ENCODE data around the gene ARHGAP6.
"Not testable (repeated sequence)": the region's sequence is repeated elsewhere in the genome, so short reads cannot be mapped to it uniquely, and the experiment has no call there.

ARHGAP6 gene

GRCh38 chrX:11641349-11642065, 24.2 kb downstream of the ARHGAP6 start:
- DNase-seq (ENCODE audit: low read depth in 2 of 2): no peak

DNA sequence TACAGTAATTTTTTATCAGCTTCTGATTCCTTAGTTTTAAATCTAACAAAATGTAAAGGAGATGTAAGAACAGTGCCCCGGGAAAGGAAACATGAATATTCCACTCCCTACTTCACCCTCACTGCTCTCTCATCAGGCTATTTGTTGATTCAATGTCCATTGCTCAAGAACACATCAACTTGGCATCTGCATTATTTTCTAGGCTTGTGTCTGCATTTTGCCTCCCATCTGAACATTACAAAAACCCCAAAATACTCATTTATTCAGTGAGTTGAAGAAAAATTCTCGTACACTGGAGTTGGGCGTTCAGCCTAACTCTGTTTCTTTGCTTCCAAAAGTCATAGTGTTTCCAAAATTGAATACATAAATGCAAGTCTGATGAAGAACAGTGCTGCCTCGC, 25.6 kb downstream of the ARHGAP6 start:
- DNase-seq (ENCODE audit: low read depth in 2 of 2): no peak

GRCh38 chrX:11632732-11633131, 33.0 kb downstream of the ARHGAP6 start:
- DNase-seq (ENCODE audit: low read depth in 2 of 2): no peak

GRCh38 chrX:11629593-11630211, 36.0 kb downstream of the ARHGAP6 start:
- DNase-seq (ENCODE audit: low read depth in 2 of 2): no peak

GRCh38 chrX:11628399-11628798, 37.3 kb downstream of the ARHGAP6 start:
- DNase-seq (ENCODE audit: low read depth in 2 of 2): no peak

GRCh38 chrX:11626351-11626750, 39.4 kb downstream of the ARHGAP6 start:
- DNase-seq (ENCODE audit: low read depth in 2 of 2): no peak

- DNase-seq (ENCODE audit: low read depth in 2 of 2): no peak
These were observed 46.3 kb downstream of the ARHGAP6 start for GRCh38 chrX:11619441-11619840.

DNA sequence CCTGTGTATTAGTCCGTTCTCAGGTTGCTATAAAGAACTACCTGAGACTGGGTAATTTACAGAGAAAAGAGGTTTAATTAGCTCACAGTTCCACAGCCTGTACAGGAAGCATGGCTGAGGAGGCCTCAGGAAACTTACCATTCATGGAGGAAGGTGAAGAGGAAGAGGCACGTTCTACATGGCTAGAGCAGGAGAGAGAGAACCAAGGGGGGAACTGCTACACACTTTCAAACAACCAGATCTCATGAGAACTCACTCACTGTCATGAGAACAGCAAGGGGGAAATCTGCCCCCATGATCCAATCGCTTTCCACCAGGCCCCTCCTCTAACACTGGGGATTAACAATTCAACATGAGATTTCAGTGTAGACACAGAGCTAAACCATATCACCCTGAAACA, 51.5 kb downstream of the ARHGAP6 start:
- DNase-seq (ENCODE audit: low read depth in 2 of 2): not testable (repeated sequence)

DNA sequence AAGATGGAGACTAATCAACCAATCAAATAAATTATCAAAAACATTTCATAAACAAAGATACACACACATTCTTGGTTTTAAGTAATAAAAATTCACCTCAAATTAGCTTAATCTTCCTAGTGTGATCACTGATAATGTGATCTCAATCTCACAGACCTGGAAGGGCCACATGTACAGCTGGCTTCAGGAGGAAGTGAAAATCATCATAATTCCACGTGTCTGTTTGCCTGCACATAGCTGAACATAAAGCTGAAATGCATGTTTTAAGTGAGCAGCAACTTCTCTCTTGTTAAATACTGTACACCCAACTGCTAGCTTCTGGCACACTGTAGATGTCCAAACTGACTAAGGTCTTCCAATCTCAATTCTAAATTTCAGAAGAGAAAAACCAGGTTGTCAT, 53.8 kb downstream of the ARHGAP6 start:
- no peak for DNase-seq (ENCODE audit: low read depth in 2 of 2)

DNA sequence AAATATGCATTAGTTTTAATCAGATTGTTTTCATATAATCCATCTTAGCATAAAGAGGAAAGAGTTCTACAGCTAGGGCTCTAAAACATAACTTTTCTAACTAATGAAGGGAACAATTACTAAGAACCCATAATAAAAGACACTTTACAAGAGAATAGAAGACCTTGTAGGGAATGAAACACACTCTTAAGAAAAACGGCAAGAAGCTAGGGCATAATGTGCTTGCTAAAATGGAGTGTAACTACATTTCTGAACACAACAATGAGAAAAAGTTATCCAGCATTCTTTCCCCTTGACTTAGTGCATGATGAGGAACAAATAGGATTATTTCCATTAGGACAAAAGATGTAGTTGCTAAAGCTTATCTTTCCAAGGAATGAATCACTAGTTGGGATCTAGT, 54.6 kb downstream of the ARHGAP6 start:
- DNase-seq (ENCODE audit: low read depth in 2 of 2): no peak

DNA sequence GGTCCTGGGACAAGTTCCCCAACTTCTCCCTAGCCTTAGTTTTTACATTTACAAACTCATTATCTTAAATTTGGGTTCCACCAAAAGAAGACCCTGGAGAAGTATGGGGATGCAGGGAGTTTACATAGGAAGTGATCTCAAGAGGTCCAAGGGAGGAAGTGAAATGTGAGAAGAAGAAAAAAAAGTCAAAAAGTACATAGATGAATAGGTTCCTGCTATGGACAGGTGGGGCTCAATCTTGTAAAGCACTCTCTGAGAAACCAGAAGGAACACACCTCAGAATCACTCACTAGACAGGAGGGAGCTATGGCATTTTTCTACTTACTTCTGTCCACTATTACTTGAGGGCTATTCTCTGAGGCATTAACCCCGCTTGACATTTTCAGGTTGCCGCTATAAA, 56.6 kb downstream of the ARHGAP6 start:
- DNase-seq (ENCODE audit: low read depth in 2 of 2): no peak

DNA sequence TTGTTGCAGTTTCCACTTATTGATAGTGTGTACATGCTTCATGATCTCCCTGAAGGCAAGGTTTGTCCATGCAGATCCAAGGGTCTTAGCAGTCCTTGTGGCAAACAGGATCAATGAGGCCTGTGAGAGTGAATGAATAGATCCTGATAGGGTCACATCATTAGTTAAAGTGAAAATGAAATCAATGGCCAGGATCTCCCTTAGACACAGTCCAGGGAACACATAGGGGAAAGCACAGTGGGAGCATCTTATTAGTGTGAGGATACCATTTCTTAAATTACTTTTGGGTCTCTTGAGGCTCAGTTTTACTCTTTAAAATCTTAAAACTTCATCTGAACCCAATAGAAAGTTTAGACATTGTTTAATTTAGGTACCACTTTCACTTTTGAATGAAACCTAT, 59.3 kb downstream of the ARHGAP6 start:
- no peak for DNase-seq (ENCODE audit: low read depth in 2 of 2)

DNA sequence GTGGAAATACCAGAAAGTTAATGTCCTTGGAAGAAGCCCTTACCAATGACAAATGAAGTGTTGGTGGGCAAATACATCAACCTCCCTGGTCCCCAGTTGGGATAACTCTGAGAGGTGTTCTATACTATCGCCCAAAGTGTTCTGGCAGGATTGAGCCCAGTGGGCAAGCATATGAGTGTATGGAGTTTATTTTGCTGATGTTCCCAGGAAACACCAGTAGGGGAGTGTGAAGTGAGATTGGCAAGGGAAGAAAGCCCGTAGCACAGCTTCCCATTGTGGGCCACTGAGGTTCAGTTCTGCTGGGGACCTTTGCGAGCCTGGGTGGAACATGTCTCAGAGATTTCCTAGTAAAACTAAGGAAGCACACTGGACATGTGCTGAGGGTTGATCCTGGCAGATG, 65.1 kb downstream of the ARHGAP6 start:
- no peak for DNase-seq (ENCODE audit: low read depth in 2 of 2)

DNA sequence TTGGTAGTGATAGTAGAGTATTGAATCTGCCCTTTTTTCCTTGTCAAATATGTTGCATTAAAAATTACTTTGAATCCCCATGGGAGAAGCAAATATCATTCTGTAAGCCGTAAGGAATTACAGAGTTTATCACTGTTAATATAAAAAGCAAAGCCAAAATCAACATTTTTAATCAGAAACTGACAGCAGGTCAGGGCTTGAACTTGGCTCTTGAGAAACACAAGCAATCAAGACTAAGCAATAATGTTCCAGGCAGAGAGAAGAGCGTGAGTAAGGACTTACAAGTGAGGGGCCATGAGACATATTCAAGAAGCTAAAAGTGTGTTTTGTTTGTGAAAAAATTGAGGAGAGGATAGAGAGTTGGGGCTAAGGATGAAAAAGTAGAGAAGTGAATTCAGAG, 68.2 kb downstream of the ARHGAP6 start:
- DNase-seq (ENCODE audit: low read depth in 2 of 2): no peak

DNA sequence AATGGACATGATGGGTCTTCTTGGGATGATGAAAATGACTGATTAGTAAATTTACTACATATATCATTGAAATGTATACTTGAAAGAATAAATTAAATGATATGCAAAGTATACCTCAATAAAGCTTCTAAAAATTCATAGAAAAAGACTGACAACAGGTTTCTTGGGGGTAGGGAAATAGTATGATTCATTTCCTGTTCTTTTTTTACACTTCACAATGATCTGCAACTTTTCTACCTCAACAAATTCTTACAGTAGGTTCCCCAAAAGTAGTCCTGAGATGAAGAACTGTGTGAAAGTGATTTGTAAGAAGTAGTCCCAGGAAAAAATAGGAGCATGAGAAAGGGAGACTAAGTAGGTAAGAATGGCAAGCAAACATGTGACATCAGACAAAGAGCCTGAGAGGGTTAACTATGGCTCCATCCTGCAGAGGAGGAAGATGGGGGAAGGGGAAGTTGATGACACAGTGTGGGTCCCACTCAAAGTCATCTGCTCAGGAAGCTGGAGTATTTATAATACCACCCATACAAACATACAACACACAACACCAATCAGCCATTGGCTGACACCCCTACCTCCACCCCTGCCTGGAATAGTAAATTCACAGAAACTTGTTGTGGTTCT, 73.9 kb downstream of the ARHGAP6 start:
- DNase-seq (ENCODE audit: low read depth in 2 of 2): no peak

DNA sequence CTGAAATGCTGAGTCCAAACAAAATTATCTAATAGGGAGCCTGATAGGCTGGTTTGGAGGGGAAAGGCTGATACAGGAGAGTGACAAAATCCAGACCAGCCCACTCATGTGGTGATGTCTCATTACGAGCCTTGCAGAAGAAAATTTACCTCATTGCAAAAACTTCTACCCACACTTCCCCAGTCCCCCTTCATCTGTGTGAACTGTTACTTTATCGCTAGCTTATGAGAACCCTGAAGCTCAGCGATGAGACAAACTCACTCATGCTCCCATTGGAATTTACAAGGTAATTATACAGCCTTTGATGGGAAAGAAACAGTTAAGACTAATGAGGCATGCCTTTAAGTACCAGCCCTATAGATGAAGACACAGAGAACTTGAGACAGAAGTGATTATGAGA, 76.1 kb downstream of the ARHGAP6 start:
- DNase-seq (ENCODE audit: low read depth in 2 of 2): no peak

- no peak for DNase-seq (ENCODE audit: low read depth in 2 of 2)
These were observed 77.6 kb downstream of the ARHGAP6 start for GRCh38 chrX:11588097-11588496.

GRCh38 chrX:11585174-11585573, 80.5 kb downstream of the ARHGAP6 start:
- no peak for DNase-seq (ENCODE audit: low read depth in 2 of 2)

- no peak for DNase-seq (ENCODE audit: low read depth in 2 of 2)
These were observed 84.9 kb downstream of the ARHGAP6 start for GRCh38 chrX:11580789-11581188.

DNA sequence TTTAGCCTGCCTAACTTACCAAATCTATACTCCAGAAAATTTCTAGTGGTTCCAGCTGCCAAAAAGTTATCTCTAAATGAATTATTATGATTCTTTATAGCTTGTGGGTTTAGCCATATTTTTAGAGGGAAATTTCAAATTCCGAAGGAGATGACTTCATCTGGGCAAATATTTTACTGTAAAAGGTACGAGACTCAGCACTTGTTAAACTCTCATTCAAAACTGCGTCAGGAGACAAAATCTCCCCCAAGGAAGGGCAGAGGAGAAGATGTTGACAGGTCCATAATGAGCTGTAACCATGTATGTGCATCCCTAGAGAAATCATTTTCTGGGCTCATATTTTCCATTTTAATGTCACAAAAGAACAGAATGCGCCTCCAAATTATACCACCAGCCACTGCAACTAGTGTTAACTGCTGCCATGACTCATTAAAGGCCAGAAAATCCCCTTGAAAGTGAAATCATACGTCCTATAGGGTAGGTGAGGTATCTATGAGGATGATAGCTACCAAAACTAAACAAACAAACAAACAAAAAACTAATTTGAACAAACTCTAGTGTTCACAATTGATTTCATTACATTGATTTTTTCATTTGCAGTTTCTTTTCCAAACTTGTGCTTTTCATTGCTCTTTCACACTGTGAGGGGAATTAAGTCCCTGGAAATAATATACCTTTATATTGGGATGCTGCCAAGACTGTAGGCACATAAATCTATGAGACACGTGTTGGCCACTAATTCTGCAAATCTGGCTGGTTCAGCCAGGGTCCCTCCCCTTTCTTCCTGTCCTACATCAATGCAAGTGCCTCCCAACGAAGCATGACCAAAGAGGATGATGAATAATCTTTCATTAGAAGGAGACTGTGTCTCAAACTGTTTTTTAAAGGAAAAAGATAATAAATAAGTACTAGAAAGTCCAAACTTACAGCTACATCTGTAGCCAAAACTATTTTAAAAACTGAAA, 85.8 kb downstream of the ARHGAP6 start:
- DNase-seq (ENCODE audit: low read depth in 2 of 2): no peak

DNA sequence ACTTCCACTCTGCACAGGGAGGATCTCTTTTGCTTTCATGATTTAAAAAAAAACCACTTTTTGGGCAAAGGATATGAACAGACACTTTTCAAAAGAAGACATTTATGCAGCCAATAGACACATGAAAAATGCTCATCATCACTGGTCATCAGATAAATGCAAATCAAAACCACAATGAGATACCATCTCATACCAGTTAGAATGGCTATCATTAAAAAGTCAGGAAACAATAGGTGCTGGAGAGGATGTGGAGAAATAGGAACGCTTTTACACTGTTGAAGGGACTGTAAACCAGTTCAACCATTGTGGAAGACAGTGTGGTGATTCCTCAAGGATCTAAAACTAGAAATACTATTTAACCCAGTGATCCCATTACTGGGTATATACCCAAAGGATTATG, 87.4 kb downstream of the ARHGAP6 start:
- not testable (repeated sequence) for DNase-seq (ENCODE audit: low read depth in 2 of 2)

- no peak for DNase-seq (ENCODE audit: low read depth in 2 of 2)
These were observed 88.1 kb downstream of the ARHGAP6 start for GRCh38 chrX:11577603-11578002.
